CD4-positive, alpha-beta T cell treated with Interleukin-17A for 1 hour (primary cell): ENCODE data around the gene TLR7.

Experiments used
- DNase-seq: peaks from one replicate; pipeline ENCODE4 v3.0.0-alpha.2; 2020

Gene TLR7

DNA sequence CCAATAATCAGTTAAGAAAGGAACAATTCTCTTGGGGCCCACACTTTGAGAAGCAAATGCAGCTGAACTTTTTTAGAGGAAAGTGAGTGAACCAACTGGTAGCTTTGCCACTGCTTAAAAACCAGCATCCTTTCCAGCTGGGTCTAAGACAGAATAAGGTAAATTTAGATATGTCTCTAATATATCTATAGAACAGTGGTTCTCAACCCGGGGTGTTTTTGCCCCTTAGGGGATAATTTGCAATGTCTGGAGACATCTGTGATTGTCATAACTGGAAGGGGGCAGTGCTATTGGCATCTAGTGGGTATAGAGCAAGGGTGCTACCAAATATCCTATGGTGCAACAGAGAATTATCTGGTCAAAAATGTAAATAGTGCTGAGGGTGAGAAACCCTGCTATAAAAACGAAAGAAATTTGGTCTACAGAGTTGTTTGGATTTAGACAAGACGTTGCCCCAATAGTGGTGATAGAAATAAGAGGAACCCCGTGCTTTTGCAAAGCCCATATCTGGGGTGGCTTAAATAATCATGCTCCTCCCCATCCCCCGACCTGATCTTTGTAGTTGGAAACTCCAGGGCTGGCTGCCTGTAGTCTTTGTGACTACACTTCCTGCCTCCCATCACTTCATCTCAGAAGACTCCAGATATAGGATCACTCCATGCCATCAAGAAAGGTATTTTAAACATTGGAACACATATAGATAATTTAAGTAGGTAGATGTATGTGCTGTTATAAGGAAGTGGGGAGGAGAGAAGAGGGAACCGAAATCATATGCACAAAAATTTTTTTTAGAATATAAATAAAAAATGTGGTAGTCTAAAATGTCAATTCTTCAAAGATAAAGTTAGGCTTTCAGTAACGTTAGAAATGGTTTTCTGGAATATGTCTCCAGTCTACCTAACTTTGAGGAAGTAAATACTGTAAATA lies at the start of gene TLR7:
TSS of gene TLR7 (plus strand) at position 622 of the 927 bp plus-strand sequence. CDS start 507 bp downstream, outside the sequence.
- DNase-seq, result no peak

DNA sequence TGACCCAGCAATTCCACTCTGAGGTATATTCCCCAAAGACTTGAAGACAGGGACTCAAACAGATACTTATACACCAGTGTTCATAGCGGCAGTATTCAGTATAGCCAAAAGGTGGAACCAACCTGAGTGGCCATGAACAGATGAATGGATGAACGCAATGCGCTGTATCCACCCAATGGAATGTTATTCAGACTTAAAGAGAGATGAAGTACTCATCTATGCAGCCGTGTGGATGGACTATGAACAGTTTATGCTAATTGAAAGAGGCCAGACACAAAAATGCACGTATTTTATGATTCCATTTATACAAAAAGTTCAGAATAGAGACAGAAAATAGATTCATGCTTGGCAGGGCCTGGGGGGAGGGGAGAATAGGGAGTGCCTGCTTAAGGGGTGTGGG lies 49.3 kb upstream of the TLR7 start:
- no peak for DNase-seq

DNA sequence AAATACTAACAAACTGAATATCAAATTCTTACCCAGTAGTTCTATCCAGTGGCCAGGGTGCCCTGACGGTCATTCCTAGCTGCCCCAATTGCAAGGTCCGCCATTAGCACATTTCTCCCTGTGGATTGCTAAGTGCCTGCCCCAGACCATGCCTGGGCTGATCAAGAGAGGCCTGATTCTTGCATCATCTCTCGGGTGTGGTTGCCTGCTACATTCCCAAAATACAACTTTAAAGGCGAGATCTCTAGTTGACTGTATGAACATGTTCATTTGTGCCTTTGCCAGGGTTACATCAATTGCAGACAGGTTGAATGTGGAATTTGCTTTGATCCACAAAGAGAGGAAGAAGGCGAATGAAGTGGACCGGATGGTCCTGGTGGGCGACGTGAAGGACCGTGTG lies 47.6 kb upstream of the TLR7 start:
- no peak for DNase-seq

DNA sequence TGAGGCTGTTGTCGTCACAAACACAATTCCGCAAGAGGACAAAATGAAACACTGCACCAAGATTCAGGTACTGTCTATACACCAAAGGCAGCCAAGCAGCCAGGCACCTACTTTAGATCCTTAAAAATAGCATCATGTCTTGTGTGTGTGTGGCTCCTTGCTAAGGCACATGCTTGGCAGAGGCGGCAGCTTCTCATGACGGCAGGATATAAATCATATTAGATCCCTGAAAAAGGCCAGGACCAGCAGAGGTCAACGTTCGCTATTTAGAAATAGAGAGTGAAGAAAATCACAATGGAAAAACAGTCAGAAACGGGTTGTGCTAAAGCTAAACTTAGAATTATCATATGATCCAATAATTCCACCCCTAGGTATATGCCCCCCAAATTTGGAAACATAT lies 46.1 kb upstream of the TLR7 start:
- DNase-seq, result no peak

DNA sequence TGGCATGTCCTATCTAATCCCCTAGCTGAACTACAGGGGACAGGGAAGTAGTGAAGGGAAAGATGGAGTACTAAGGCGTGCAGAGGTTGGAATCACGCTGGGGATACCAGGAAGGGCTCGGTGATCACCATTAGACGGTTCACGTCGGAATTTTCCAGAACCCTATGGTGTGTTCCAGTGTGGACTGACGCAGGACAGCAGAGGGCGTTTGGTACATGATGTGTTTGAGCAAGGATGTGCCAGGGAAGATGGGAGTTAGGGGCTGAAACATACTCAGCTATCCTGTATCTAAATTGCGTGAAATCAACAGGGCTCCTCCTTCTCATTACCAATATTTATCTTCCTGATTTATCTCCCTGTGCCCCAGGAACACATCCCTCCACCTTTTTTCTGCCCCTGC lies 41.9 kb upstream of the TLR7 start:
- no peak for DNase-seq

DNA sequence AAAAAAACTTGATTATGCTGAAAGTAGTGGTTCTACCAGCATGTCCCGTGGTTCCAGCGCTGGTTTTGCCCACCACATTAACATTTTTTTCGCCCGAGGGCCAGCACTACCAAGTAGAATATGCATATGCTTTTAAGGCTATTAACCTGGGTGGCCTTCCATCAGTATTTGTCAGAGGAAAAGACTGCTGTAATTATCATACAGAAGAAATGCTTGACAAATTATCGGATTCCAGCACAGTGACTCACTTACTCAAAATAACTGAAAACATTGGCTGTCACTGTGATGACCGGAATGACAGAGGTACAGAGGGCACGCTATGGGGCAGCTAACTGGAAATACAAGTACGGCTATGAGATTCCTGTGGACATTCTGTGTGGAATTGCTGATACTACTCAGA lies 41.1 kb upstream of the TLR7 start:
- no peak for DNase-seq

DNA sequence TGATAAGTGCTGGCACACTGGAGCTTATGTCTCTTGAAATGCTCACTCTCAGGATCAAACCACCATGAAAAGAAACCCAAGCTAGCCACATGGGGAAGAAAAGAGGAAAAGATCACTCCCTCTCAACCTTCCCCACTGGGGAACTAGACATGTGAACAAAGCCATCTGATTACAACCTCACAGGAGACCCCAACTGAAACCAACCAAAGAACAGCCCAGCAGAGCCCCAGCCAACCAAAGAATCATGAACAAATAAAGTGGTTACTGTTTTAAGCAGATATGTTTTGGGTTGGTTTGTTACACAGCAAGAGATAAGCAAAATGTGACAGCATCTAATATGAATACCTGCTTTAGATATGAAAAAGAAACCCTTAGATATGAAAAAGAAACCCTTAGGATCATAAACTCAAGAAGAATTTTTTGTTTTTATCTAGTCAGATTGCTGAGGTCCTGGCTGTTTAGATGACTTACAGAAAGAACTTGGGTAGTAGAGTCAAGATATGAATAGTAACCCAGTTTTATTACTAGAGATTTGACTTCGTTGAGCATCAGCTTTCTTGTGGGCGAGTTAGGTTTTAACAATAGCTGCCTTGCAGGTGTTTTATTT lies 23.7 kb upstream of the TLR7 start:
- no peak for DNase-seq

DNA sequence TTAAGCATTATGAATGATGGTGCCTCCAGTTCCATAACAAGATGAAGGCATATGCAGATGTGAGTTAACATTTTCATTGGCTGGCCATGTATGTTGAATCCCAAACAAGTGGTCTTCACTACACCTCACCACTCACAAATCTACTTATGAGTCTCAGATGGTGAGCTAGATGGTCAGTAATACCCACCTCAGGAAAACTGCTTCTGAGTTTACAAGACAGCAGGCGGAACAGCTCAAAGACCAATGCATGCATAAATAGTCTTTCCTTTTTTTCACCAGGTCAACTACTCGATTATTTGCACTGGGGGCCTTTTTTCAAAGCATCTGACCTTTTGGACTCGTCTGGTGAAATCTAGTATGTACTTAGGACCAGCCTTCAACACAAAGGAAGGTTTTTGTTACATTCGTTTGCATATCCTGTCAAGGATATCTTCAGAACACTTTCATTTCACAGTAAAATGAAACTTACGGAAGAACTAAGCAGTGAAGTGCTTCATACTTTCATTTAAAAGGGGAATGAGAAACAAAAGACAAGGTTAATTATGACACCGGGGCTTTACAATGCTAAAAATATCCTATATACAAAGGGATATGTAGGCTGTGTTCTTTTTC lies 23.1 kb upstream of the TLR7 start:
- DNase-seq, result no peak

DNA sequence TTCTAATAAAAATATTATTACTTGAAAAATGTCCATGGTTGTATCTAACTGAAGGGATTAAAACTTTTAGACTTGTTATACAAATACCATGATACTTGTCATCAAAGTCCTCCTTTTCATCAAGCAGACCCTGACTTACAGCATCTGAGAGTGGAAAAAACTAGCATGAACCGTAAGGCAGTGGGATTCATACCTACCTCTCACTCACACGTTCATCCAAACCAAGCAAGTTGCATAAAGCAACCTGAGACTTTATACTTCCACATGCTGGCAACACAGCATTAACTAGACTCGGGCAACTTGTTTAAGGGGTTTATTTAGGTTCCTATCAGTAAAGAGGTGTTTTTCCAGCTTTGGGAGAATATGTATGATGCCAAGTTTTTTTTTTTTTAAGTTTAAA lies 22.6 kb upstream of the TLR7 start:
- no peak for DNase-seq

DNA sequence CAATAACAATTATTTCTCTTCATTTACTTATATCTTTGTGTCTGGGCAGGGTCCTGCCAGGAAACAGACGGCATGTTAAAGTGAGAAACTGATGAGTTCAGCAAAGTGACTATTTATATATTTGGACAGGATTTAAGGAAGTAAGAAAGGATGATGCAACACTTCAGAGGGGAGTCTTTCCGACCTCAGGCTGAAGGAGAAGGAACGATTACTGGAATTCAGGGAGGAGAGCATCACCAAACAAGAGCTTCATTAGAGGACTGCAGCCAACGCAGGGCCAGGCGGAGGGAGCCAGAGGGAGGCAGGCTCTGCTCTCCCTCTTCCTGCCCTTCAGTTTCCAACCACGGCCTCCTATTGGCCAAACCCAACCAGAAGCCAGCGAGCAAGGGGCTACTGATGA lies 1.5 kb upstream of the TLR7 start:
- no peak for DNase-seq

DNA sequence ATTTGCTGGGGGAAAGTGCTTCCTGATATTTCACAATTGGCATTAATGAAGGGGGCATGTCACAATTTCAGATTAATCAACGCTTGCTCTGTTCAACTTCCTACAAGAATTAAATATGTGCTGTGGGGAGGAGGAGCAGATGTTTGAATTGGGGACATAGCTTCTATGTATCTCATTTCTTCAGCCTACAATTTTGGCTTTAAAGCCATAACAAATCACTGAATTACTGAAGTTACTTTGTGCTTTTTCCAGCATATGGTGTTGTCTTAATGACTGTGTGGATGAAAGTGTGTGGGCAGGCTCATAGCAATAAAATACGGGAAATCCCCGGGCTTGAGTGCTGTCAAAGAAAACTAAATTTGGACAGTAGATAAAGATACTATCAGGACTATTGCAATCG lies 813 bp downstream of the TLR7 start:
- no peak for DNase-seq

DNA sequence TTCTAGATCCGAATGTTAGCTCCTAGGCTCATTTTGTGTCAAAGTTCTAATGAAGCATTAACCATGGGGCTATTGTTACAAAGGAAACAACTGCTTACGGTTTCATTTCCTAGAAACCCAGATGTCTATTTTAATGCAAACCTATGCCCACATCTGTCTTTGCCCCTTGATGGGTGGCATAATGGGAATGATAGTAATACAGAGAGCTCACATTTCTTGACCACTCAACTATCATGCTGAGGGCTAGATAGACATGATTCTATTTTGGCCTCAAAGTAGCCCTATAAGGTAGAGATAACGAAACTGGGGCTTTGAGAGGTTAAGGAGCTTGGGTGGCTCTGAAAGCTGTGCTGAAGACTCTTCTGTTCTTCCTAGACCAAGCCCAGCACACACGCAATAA lies 1.9 kb downstream of the TLR7 start:
- no peak for DNase-seq

DNA sequence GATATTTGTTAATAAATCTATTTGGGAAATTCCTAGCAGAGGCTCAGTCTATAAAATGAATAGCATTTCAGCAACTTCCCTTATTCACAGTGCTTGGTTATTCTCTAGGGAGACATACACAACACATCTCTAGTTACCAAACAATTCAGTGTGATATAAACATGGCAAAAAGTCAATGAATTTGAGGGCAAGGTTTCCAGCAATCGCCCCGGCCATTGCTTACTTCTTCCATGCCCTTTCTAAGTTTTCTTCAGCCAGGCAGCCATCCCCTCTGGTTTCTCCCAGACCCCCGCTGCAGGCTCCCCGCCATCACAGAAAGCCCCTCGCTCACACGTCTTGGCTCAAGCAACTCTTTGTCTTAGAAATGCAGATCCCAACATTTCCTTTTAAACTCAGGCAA lies 4.4 kb downstream of the TLR7 start:
- DNase-seq, result no peak

DNA sequence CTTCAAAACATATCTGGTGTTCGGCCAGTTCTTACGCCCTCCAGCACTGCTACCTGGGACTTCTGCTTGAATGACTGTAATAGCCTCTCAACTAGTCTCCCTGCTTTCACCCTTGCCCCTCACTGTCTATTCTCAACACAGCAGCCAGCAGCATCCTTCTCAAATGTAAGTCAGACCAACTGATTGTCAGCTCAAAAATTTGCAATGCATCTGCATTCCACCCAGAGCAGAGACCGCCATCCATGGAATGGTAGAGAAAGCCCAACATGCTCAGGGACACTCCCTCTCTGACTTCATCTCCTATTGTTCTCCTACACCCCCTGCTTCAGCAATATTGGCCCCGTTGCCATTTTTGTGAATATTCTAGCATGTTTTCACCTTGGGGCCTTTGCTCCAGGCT lies 5.9 kb downstream of the TLR7 start:
- no peak for DNase-seq

DNA sequence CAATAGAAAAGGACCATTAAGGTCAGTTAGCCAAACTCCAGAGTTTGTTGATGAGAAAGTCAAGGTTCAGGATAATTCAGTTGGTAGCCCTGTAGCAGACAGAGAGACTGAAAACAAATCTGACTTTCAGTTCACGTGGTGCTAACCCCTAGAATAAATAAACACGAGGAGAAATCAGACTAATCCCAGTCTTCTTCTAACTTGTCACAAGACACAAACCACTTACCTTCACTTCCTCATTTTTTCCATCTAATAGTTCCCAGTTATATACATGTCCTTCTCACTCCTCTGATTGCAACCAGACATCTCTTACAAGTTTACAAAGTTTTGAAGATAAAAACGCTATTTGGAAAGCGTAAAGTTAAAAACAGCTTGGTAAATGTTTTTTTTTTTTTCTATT lies 7.7 kb downstream of the TLR7 start:
- DNase-seq, result no peak

DNA sequence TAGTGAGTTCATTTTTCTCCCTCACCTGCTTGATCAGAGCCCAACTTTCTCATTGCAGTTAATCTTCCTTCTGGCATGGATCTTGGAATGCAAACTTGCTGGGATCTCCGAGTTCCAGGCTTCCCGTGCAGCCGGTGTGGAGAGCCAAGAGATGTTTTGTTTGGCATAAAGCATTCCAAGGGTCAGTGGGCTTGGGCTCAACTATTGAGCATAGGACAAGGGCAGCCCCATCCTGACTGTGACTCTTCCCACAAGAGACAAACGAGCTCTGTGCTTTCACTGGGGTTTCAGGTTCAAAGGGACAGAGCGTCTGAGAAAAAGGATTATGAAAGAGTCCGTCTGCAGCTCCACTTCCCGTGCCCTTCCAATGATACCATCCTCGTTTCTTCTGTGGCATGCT lies 10.5 kb downstream of the TLR7 start:
- DNase-seq, result no peak

DNA sequence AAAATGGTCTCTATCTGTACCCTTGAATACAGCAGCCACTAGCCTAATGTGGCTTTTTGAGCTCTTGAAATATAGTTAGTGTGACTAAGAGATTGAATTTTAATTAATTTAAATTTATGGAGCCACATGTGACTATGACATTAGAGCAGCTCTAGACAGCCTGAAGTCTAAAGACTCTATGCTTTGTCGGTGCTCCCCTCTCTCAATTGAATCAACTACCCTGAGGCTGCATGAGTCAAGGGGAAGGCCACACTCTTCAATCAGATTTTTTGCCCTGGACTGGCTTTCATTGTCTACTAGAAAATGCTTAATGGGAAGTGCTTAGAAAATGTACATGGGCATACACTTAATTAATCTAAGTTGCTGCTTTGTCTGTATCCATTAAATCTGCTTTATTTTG lies 11.7 kb downstream of the TLR7 start:
- no peak for DNase-seq

DNA sequence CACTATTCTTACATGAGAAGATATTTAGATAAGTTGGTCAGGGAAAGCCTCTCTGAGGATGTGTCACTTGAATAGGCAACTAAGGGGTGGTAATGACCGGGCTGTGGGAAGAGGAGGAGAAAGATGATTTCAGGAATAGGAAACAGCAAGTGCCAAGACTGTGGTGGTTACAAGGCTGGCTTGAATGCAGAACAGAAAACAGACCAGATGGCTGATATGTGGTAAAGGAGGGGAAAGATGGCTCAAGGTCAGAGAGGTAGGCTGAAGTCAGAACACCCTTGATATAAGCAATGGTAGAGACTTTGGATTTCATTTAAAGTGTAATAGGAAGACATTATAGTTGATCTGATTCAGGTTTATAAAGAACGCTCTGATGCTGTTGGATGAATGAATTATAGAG lies 15.0 kb downstream of the TLR7 start:
- no peak for DNase-seq

DNA sequence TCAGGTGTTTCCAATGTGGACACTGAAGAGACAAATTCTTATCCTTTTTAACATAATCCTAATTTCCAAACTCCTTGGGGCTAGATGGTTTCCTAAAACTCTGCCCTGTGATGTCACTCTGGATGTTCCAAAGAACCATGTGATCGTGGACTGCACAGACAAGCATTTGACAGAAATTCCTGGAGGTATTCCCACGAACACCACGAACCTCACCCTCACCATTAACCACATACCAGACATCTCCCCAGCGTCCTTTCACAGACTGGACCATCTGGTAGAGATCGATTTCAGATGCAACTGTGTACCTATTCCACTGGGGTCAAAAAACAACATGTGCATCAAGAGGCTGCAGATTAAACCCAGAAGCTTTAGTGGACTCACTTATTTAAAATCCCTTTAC lies 18.6 kb downstream of the TLR7 start:
- DNase-seq, result no peak

DNA sequence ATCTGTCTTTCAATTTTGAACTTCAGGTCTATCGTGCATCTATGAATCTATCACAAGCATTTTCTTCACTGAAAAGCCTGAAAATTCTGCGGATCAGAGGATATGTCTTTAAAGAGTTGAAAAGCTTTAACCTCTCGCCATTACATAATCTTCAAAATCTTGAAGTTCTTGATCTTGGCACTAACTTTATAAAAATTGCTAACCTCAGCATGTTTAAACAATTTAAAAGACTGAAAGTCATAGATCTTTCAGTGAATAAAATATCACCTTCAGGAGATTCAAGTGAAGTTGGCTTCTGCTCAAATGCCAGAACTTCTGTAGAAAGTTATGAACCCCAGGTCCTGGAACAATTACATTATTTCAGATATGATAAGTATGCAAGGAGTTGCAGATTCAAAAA lies 19.7 kb downstream of the TLR7 start:
- no peak for DNase-seq

DNA sequence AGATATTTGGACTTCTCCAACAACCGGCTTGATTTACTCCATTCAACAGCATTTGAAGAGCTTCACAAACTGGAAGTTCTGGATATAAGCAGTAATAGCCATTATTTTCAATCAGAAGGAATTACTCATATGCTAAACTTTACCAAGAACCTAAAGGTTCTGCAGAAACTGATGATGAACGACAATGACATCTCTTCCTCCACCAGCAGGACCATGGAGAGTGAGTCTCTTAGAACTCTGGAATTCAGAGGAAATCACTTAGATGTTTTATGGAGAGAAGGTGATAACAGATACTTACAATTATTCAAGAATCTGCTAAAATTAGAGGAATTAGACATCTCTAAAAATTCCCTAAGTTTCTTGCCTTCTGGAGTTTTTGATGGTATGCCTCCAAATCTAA lies 20.3 kb downstream of the TLR7 start:
- no peak for DNase-seq

DNA sequence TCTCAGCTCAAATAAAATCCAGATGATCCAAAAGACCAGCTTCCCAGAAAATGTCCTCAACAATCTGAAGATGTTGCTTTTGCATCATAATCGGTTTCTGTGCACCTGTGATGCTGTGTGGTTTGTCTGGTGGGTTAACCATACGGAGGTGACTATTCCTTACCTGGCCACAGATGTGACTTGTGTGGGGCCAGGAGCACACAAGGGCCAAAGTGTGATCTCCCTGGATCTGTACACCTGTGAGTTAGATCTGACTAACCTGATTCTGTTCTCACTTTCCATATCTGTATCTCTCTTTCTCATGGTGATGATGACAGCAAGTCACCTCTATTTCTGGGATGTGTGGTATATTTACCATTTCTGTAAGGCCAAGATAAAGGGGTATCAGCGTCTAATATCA lies 20.9 kb downstream of the TLR7 start:
- no peak for DNase-seq

DNA sequence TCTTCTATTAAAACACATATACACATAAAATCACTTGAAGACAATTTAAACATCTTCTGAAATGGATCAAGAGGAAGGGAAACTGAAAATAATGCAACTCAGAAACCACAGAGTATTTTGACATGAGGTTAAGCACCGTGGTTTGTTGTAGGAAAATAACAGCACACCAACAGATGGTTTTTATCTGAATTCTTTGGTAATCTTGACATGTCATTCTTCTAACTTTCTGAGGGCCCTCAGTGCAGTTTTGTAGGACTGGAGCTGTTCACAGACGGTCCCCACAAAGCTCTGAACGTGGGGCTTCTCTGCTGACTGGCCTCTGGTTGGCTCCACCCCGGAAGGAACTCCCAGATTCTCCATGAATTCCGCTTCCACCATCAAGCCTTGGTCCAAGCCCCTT lies 23.6 kb downstream of the TLR7 start:
- no peak for DNase-seq

DNA sequence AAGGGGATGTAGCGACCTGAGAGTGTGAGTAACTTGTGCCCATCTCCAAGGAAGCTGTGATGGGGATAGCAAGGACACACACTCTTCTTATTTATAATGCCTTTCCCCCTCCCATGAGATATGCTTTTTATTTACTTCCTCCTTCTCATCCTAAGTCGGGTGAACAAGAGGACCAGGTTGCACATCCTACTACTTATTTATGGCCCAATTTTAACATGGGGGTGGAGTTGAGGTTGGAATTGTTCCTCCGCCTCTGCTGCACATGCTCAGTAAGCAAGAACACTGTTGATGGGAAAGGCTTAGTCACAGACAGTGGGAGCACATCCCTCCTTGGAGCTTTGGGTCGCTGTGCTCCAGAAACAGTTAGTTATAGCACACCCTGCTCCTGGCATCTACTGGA lies 24.3 kb downstream of the TLR7 start:
- no peak for DNase-seq
